ENCODE measurements around the gene TBL1XR1.
"Not testable (repeated sequence)": the region's sequence is repeated elsewhere in the genome, so short reads cannot be mapped to it uniquely, and the experiment has no call there.

The TBL1XR1 gene

GRCh38 chr3:177184602-177185001, 12.7 kb downstream of the TBL1XR1 start:
- in situ Hi-C loops (cut with HindIII; ENCODE audit: low sequenced_read_pairs): not testable (repeated sequence)

GRCh38 chr3:177182352-177182751, 14.9 kb downstream of the TBL1XR1 start:
- in situ Hi-C loops (cut with HindIII; ENCODE audit: low sequenced_read_pairs): no loop called here

- in situ Hi-C loops (cut with HindIII; ENCODE audit: low sequenced_read_pairs): no loop called here
Observed at GRCh38 chr3:177181418-177181817, 15.9 kb downstream of the TBL1XR1 start.

- in situ Hi-C loops (cut with HindIII; ENCODE audit: low sequenced_read_pairs): no loop called here
Observed at GRCh38 chr3:177180506-177180905, 16.8 kb downstream of the TBL1XR1 start.

- in situ Hi-C loops (cut with HindIII; ENCODE audit: low sequenced_read_pairs): no loop called here
Observed at GRCh38 chr3:177179281-177180067, 17.8 kb downstream of the TBL1XR1 start.

- in situ Hi-C loops (cut with HindIII; ENCODE audit: low sequenced_read_pairs): no loop called here
Observed at GRCh38 chr3:177177749-177178221, 19.5 kb downstream of the TBL1XR1 start.

- in situ Hi-C loops (cut with HindIII; ENCODE audit: low sequenced_read_pairs): no loop called here
Observed at GRCh38 chr3:177174607-177175170, 22.6 kb downstream of the TBL1XR1 start.

- in situ Hi-C loops (cut with HindIII; ENCODE audit: low sequenced_read_pairs): no loop called here
Observed at GRCh38 chr3:177169936-177170722, 27.2 kb downstream of the TBL1XR1 start.

- in situ Hi-C loops (cut with HindIII; ENCODE audit: low sequenced_read_pairs): no loop called here
Observed at GRCh38 chr3:177168431-177168830, 28.9 kb downstream of the TBL1XR1 start.

GRCh38 chr3:177162742-177163141, 34.5 kb downstream of the TBL1XR1 start:
- in situ Hi-C loops (cut with HindIII; ENCODE audit: low sequenced_read_pairs): no loop called here

GRCh38 chr3:177161603-177162002, 35.7 kb downstream of the TBL1XR1 start:
- in situ Hi-C loops (cut with HindIII; ENCODE audit: low sequenced_read_pairs): not testable (repeated sequence)

- in situ Hi-C loops (cut with HindIII; ENCODE audit: low sequenced_read_pairs): no loop called here
Observed at GRCh38 chr3:177158461-177158860, 38.8 kb downstream of the TBL1XR1 start.

- in situ Hi-C loops (cut with HindIII; ENCODE audit: low sequenced_read_pairs): no loop called here
Observed at GRCh38 chr3:177157492-177157891, 39.8 kb downstream of the TBL1XR1 start.

GRCh38 chr3:177154733-177155132, 42.5 kb downstream of the TBL1XR1 start:
- in situ Hi-C loops (cut with HindIII; ENCODE audit: low sequenced_read_pairs): no loop called here

- in situ Hi-C loops (cut with HindIII; ENCODE audit: low sequenced_read_pairs): no loop called here
Observed at GRCh38 chr3:177150970-177151627, 46.2 kb downstream of the TBL1XR1 start.

GRCh38 chr3:177150218-177150916, 46.9 kb downstream of the TBL1XR1 start:
- in situ Hi-C loops (cut with HindIII; ENCODE audit: low sequenced_read_pairs): no loop called here

- in situ Hi-C loops (cut with HindIII; ENCODE audit: low sequenced_read_pairs): no loop called here
Observed at GRCh38 chr3:177149106-177149505, 48.2 kb downstream of the TBL1XR1 start.

- in situ Hi-C loops (cut with HindIII; ENCODE audit: low sequenced_read_pairs): no loop called here
Observed at GRCh38 chr3:177147790-177148189, 49.5 kb downstream of the TBL1XR1 start.

GRCh38 chr3:177146646-177147045, 50.6 kb downstream of the TBL1XR1 start:
- in situ Hi-C loops (cut with HindIII; ENCODE audit: low sequenced_read_pairs): no loop called here

- in situ Hi-C loops (cut with HindIII; ENCODE audit: low sequenced_read_pairs): no loop called here
Observed at GRCh38 chr3:177145954-177146353, 51.3 kb downstream of the TBL1XR1 start.

Measured in DLD1 (cell line).